Measurements from ENCODE around the gene DLG2. TPM values are rescaled to one million over a fixed set of nuclear protein-coding genes. Genes with fewer than 3 reads are reported as not detected.

Gene DLG2
- total and polyA plus RNA-seq, 2 of the 8 experiments (the other 6 are each of a cell fraction or from before 2014, with no cell fraction given) = 1.7 to 14.3 TPM

GRCh38 chr11:83520849-83521248 lies 2106.3 kb downstream of the DLG2 start (continued):
- TF ChIP-seq POU5F1 (IDR thresholded peaks at IDR 0.05; ENCODE audit: low read depth, low read length) (no peak), JUND (IDR thresholded peaks at IDR 0.05; ENCODE audit: low read length) (no peak), CEBPB (IDR thresholded peaks at IDR 0.05; ENCODE audit: low read depth, low read length) (no peak), SP1 (IDR thresholded peaks at IDR 0.05; ENCODE audit: low read depth, low read length) (no peak)
